Ovary (tissue), 9 donors: ENCODE data around the gene SDK1. TPM values are rescaled to one million over a fixed set of nuclear protein-coding genes. Genes with fewer than 3 reads are reported as not detected.

ENCODE experiments used
- DNase-seq, 5 donors: peaks; one replicate each; pipeline ENCODE4 v3.0.0-alpha.2; 2019 to 2020
- H3K27ac ChIP-seq, 2 donors: fragments of 200-600 bp; one replicate each; pipeline versions ENCODE4 v1.5.1 to v1.8.0; 2019 to 2022
- H3K27me3 ChIP-seq: fragments of 200-600 bp; one replicate; pipeline ENCODE4 v1.8.0; 2022
- H3K36me3 ChIP-seq: fragments of 200-600 bp; sonication (generic); one replicate; pipeline ENCODE4 v1.5.1; 2019
- H3K4me1 ChIP-seq: one replicate; pipeline ENCODE4 v1.8.1; 2013; ENCODE audit warnings: mild to moderate bottlenecking, moderate library complexity; ENCODE audit not compliant: insufficient read depth
- H3K4me3 ChIP-seq: fragments of 200-600 bp; sonication (generic); one replicate; pipeline ENCODE4 v1.5.1; 2017
- H3K9me3 ChIP-seq, 2 donors: fragments of 200-600 bp in 1 of 2; sonication (generic) in 1 of 2; one replicate each; pipeline versions ENCODE4 v1.5.1 to v1.8.1; 2013 to 2019; ENCODE audit warnings: mild to moderate bottlenecking in 1 of 2, moderate library complexity in 1 of 2
- CTCF ChIP-seq, 3 donors: fragments of 450-650 bp in 2 of 3; fragments of 200-600 bp in 1 of 3; IDR thresholded peaks; one replicate each; pipeline versions ENCODE4 v1.5.1 to v1.8.0; 2016 to 2022; ENCODE audit warnings: antibody characterized with exemption in 3 of 3, mild to moderate bottlenecking in 1 of 3
- EP300 ChIP-seq: sonication (generic); formaldehyde crosslinking; IDR thresholded peaks from one replicate; pipeline ENCODE4 v1.6.1; 2017; ENCODE audit warnings: antibody characterized with exemption
- POLR2A ChIP-seq: fragments of 450-650 bp; IDR thresholded peaks from one replicate; pipeline ENCODE4 v1.6.1; 2017; ENCODE audit warnings: antibody characterized with exemption, mild to moderate bottlenecking, moderate library complexity
- WGBS, 3 donors: extraction: QIAGEN DNeasy Blood & Tissue Kit in 1 of 3; methylation state at CpG; one replicate each; pipeline versions ENCODE4 v1.1.5 to v1.1.7; 2013 to 2017; 5-methylcytosine and 5-hydroxymethylcytosine counted together
- intact Hi-C, 4 donors: fragments of 100-400 bp; cut with DNase I; formaldehyde crosslinking; loops; one replicate each; pipeline versions ENCODE4 v1.11.0 to v1.15.1; 2022 to 2023
- polyA plus RNA-seq, 2 donors: library from polyadenylated mRNA; stranded (reverse); fragments of 200-250 nt in 1 of 2; fragments of 350-450 nt in 1 of 2; fragmentation: Illumina TruSeq in 1 of 2; extraction: RNeasy Lipid Tissue Mini Kit (QIAGEN cat#74804) in 1 of 2; gene quantifications; one replicate each; pipeline ENCODE4 v1.2.3, GENCODE V29; 2013 to 2014
- total RNA-seq, 7 donors: library from RNA; depleted of rRNA in 2 of 7; stranded (reverse); fragments of >200 nt in 2 of 7; fragmentation: NEBNext Ultra II Directional in 3 of 7; extraction: Animal tissue kit (Norgen Biotek cat#: 25700) in 3 of 7; gene quantifications; one replicate each; pipeline versions ENCODE4 v1.1.0 to v1.2.4, GENCODE V29; 2016 to 2023
- donor health status: DM: no; HTN: no; CAD: no; lungs with moderate emphysema.
- donor health status: DM: no; HTN: no; CAD: no.
- donor health status: Bipolar disorder and iron deficiency.
- donor health status: DM: yes; HTN: yes; CAD: no.
- donor health status: DM: no; HTN: no; CAD: no.
- donor health status: DM: yes; HTN: yes; CAD: no.

The SDK1 gene
- total and polyA plus RNA-seq, 9 donors = 1.2 to 13.3 (median 4.4) TPM

DNA sequence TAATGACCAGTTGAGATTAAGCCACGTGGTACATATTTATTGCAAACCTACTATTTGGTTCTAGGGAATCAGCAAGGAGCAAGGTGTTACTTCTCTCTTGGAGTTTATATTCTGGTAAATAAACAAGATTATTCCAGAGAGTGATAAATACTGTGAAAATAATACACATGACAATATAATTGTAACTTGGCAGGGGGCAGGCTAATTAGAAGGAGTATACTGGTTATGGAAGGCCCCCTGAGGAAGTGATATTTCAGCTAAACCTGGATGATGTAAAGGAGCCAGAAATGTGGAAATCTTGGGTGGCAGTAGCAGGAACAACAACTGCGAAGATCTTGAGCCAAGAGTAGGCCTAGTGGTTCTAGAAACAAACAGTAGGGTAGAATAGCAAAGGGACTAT lies 111.8 kb downstream of the SDK1 start:
- no peaks in the 10 kb centered on the region for H3K27me3 ChIP-seq
- no peaks in the 10 kb centered on the region for H3K36me3 ChIP-seq
- H3K9me3 ChIP-seq = no peaks in the 10 kb centered on the region
- no peak for DNase-seq
- H3K4me1 ChIP-seq = no peaks in the 10 kb centered on the region
- 50 to 68% (median 61%) methylated on average over 2 of the region's 2 CpGs for WGBS, 3 donors
- no peak overlapping the region for H3K27ac ChIP-seq
- intact Hi-C loops = no loop called here
- no peak for TF ChIP-seq EP300
- no peak for TF ChIP-seq CTCF (IDR thresholded peaks at IDR 0.05)
- no peak for TF ChIP-seq POLR2A
- H3K4me3 ChIP-seq = no peak overlapping the region

- no peaks in the 10 kb centered on the region for H3K4me1 ChIP-seq
- WGBS, 3 donors = 20 to 46% (median 38%) methylated on average over 3 of the region's 3 CpGs
- no peaks in the 10 kb centered on the region for H3K36me3 ChIP-seq
- H3K27me3 ChIP-seq = no peaks in the 10 kb centered on the region
- no peak for TF ChIP-seq CTCF (IDR thresholded peaks at IDR 0.05)
- no peak for TF ChIP-seq EP300
- no peak for TF ChIP-seq POLR2A
- no peaks in the 10 kb centered on the region for H3K9me3 ChIP-seq
- DNase-seq = no peak
- intact Hi-C loops = no loop called here
- no peak overlapping the region for H3K27ac ChIP-seq
- no peak overlapping the region for H3K4me3 ChIP-seq
Observed at GRCh38 chr7:3415861-3416312, 114.8 kb downstream of the SDK1 start.

DNA sequence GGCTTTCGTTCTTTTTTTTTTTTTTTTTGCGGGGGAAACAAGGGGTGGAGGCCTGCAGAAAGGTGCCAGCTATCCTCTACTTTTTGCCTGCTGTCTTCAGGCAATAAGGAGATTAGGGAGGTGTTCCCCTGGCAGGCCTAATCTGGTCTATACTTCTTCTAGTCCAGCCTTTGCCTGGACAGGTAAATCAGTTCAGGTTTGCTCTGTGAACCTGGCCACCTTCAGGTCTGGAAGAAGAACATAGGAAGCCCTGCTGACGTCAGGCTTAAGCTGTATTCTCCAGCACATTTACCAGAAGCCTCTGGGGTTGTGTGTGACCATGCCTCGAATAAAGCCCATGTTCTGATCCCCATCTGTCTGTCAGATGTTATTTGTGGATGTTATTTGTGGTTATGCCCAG lies 115.4 kb downstream of the SDK1 start:
- no peak for DNase-seq
- intact Hi-C loops = no loop called here
- Histone ChIP-seq H3K4me3 (no peak overlapping the region), H3K27me3 (no peaks in the 10 kb centered on the region), H3K36me3 (no peaks in the 10 kb centered on the region), H3K4me1 (no peaks in the 10 kb centered on the region), H3K9me3 (no peaks in the 10 kb centered on the region), H3K27ac (no peak overlapping the region)
- 59 to 82% (median 72%) methylated on average over 4 of the region's 4 CpGs for WGBS, 3 donors
- TF ChIP-seq EP300 = no peak

DNA sequence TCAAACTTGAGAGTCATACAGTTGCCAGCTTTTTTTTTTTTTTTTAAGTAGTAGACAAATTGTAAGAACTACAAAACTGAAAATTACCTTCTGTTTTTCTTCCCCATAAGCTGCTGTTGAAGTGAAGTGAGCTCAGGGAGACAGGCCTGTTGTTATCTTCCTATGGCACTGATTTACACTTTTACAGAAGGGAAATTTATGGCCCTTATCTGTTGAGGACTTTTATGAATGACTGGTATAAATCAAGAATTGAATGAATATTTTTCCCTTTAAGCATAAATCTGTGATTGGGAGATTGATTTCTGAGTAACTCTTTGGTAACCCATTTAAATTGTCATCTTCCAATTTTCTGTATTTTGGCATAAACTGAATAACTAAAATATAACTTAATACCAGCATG lies 124.0 kb downstream of the SDK1 start:
- Histone ChIP-seq H3K36me3 (no peaks in the 10 kb centered on the region), H3K4me3 (no peak overlapping the region), H3K4me1 (no peaks in the 10 kb centered on the region), H3K27ac (no peak overlapping the region), H3K9me3 (no peaks in the 10 kb centered on the region), H3K27me3 (no peaks in the 10 kb centered on the region)
- no peak for DNase-seq
- TF ChIP-seq CTCF (IDR thresholded peaks at IDR 0.05) (no peak), POLR2A (no peak), EP300 (no peak)
- intact Hi-C loops = no loop called here

GRCh38 chr7:3426064-3426463 lies 125.0 kb downstream of the SDK1 start:
- intact Hi-C loops = no loop called here
- no peak for TF ChIP-seq CTCF (IDR thresholded peaks at IDR 0.05)
- TF ChIP-seq POLR2A = no peak
- no peak for TF ChIP-seq EP300
- Histone ChIP-seq H3K4me3 (no peak overlapping the region), H3K4me1 (no peaks in the 10 kb centered on the region), H3K27ac (no peak overlapping the region), H3K36me3 (no peaks in the 10 kb centered on the region), H3K9me3 (no peaks in the 10 kb centered on the region), H3K27me3 (no peaks in the 10 kb centered on the region)
- no peak for DNase-seq
- 35 to 54% (median 49%) methylated on average over 4 of the region's 4 CpGs for WGBS, 3 donors
